Stimulated activated naive CD4-positive, alpha-beta T cell (primary cell): ENCODE data around the gene ERC2.

Experiments
- DNase-seq, 6 experiments: peaks; one replicate each; lab custom pipeline; 2025; lab: John Stamatoyannopoulos, UW

Gene ERC2

DNA sequence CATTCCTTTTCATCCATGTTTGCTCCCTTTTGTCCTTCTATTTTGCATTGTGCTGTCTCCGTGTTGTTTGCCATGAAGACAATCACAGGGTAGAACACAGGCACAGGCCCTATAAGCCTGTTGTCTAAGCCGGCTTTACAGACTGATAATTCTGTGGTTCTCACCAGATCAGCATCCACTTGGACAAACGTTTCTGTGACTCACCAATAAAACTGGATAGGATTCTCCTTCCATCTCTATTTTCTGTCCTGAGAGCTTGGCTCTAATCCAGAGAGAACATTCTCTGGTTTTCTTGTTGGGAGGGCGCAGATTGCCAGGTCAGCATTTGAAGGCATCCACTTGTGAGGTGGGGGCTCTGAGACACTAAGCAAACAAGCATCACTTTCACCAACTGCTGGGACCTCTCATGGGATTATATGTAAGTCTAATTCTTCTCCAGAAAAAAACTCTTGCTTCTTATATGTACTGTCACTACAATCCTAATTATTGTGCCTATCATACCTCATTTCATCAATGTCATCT, 101.6 kb downstream of the ERC2 start:
- no peak for DNase-seq

- no peak for DNase-seq
Measured at GRCh38 chr3:56365905-56366640, 102.2 kb downstream of the ERC2 start.

GRCh38 chr3:56364665-56365064, 103.6 kb downstream of the ERC2 start:
- DNase-seq = no peak

DNA sequence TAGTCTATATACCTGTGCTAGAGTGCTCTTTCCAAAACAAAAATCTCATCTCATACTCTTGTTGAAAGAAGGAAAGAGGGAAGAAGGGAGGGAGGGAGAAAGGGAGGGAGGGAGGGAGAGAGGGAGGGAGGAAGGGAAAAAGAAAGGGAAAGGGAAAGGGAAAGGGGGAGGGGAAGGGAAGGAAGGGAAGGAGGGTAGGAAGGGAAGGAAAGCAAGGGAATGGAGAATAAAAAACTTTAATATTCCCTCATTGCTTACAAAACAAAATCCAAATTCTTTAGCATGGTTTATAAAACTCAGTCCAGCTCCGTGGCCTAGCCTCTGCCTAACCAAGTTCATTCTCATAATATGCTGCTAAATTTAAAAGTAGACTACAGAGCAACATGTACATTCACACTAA, 104.5 kb downstream of the ERC2 start:
- no peak for DNase-seq

DNA sequence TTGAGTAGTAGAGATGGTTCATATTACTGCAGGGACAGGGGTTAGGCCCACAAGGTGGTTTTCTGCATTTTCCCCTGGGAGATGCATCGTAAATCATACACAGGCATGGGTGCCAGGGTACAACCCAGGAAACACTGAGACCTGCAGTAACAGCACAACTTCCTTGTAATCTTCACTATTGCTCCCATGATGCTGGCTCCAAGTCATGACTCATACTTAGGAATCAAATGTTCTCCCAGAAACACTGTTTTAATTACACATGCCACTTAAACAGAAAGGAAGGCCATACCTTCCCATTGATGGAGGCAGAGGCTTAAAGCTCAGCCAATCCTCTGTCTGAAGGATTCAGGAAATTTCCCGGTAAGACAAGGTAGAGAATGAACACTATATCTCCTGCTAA, 106.5 kb downstream of the ERC2 start:
- DNase-seq = no peak

GRCh38 chr3:56357266-56357665, 111.0 kb downstream of the ERC2 start:
- no peak for DNase-seq

- no peak for DNase-seq
Measured at GRCh38 chr3:56356808-56357207, 111.5 kb downstream of the ERC2 start.

- no peak for DNase-seq
Measured at GRCh38 chr3:56355570-56356185, 112.6 kb downstream of the ERC2 start.

- DNase-seq = no peak
Measured at GRCh38 chr3:56351537-56351936, 116.7 kb downstream of the ERC2 start.

GRCh38 chr3:56347219-56347871, 120.9 kb downstream of the ERC2 start:
- DNase-seq = no peak

- DNase-seq = no peak
Measured at GRCh38 chr3:56342475-56342874, 125.8 kb downstream of the ERC2 start.

GRCh38 chr3:56339671-56340070, 128.6 kb downstream of the ERC2 start:
- no peak for DNase-seq

GRCh38 chr3:56339244-56339643, 129.0 kb downstream of the ERC2 start:
- DNase-seq = no peak

DNA sequence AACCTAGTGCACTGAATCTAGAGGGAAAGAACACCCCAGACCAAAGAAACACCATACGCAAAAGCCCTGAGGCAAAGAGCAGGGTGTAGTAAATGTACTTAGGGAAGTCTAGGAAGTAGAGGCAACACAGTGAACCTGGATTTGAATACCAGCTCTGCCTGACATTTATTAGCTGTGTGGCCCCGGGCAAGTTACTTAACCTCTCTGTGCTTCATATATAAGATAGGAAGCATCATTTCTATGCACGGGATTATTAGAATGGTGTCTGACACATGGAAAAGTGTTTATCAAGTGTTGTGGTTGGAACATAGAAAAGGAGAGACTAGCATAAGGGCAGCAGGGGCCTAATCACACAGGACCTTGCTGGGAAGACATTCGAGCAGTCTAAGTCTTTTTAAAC, 132.2 kb downstream of the ERC2 start:
- DNase-seq = no peak

DNA sequence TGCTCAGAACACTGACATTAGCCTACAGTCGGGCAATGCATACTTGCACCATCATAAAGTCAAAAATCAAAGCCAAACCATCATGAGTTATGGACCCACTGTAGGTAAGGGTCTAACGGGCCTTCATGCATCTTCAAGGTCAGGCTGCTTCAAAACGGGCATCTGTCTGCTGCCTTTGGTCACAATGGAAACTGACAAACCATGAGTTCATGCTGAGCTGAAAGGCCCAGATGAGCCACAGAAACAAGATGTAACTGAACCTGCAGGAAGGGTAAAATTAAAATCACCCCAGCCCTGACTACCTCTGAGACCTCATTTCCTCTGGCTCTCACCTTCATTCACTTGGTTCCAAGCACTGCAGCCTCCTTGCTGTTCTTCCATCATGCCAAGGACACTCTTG, 143.8 kb downstream of the ERC2 start:
- DNase-seq = no peak

GRCh38 chr3:56323986-56324420, 144.3 kb downstream of the ERC2 start:
- DNase-seq = no peak

GRCh38 chr3:56322862-56323261, 145.4 kb downstream of the ERC2 start:
- DNase-seq = no peak

DNA sequence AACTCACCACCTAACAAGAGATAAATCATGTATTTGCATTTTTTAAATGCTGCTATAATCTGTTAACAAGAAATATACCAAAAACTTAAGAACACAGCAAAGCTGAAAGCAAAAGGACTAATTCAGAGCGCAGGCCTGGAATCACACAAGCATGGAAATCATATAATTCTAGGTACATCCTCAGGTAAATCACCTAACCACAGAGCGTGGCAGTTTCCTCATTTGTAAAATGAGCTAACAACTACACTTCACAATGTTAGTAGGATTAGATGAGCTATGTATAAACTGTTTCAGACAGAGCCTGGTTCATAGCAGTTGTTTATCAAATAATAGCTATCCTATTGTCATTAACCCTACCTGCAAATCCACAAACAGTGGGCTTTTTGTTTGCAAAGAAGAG, 146.4 kb downstream of the ERC2 start:
- DNase-seq = no peak

- DNase-seq = no peak
Measured at GRCh38 chr3:56321383-56321782, 146.9 kb downstream of the ERC2 start.

- no peak for DNase-seq
Measured at GRCh38 chr3:56320883-56321282, 147.4 kb downstream of the ERC2 start.

DNA sequence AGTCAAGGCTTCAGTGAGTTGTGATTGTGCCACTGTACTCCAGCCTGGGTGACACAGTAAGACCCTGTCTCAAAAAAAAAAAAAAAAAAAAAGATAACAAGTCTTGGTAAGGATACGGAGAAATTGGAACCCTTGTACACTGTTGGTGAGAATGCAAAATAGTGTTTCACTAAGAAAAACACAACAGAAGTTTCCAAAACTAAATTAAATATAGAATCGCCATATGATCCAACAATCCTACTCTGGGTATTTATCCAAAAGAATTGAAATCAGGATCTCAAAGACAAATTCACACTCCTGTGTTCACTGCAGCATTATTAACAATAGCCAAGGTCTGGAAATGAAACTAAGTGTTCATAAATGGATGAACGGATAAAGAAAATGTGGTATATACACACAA, 149.4 kb downstream of the ERC2 start:
- no peak for DNase-seq

- DNase-seq = no peak
Measured at GRCh38 chr3:56316944-56317343, 151.3 kb downstream of the ERC2 start.

DNA sequence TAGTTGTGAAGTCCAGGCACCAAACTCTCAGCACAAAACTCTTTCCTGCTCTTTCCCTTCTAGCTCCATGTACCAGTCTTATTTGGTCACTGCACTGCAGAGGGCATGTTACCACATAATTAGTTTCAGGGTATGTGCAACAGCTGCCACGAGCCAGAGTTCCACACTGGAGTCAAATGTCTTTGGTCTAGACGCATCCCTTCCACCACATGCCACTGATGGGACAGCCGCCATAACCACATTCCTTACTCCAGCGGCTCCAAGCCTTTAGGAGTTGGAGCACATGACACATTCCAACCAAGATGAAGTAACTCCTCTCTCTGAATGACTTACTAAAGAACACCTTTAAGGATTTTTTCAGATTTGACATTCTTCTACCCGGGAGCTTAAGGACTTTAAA, 153.4 kb downstream of the ERC2 start:
- no peak for DNase-seq
